GM18508 (cell line): Measurements from ENCODE around the gene TAF12.
"Not testable (repeated sequence)": the region's sequence is repeated elsewhere in the genome, so short reads cannot be mapped to it uniquely, and the experiment has no call there.

ENCODE experiments used
- ATAC-seq: cut with Tn5 transposase; IDR thresholded peaks from one replicate; pipeline ENCODE4 v1.9.1; 2021; ENCODE audit warnings: moderate number of reproducible peaks; ENCODE audit not compliant: insufficient read depth, unreplicated experiment

TAF12 gene

GRCh38 chr1:28642847-28643635, at the start of gene TAF12:
Gene TAF12 (minus strand): TSS chr1:28643067. CDS start chr1:28622081, 20,986 bp downstream.
- ATAC-seq, result peak; percentile 40

- not testable (repeated sequence) for ATAC-seq
These were observed 48.8 kb upstream of the TAF12 start for GRCh38 chr1:28691627-28692026.

- no peak for ATAC-seq
These were observed 42.1 kb upstream of the TAF12 start for GRCh38 chr1:28684937-28685336.

GRCh38 chr1:28682840-28683239, 40.0 kb upstream of the TAF12 start:
- ATAC-seq, result no peak

- ATAC-seq, result no peak
These were observed 37.3 kb upstream of the TAF12 start for GRCh38 chr1:28680151-28680550.

GRCh38 chr1:28675924-28676257, 33.0 kb upstream of the TAF12 start:
- ATAC-seq, result no peak

- not testable (repeated sequence) for ATAC-seq
These were observed 30.1 kb upstream of the TAF12 start for GRCh38 chr1:28672971-28673370.

GRCh38 chr1:28671254-28671780, 28.4 kb upstream of the TAF12 start:
- no peak for ATAC-seq

GRCh38 chr1:28668956-28669723, 26.3 kb upstream of the TAF12 start:
- ATAC-seq, result no peak

- no peak for ATAC-seq
These were observed 25.5 kb upstream of the TAF12 start, which contains the start of gene GMEB1 for GRCh38 chr1:28668191-28668955. Gene GMEB1 (plus strand): TSS chr1:28668784. CDS start chr1:28683613, 14,829 bp downstream.

- ATAC-seq, result no peak
These were observed 23.9 kb upstream of the TAF12 start for GRCh38 chr1:28666806-28667205.

- no peak for ATAC-seq
These were observed 21.1 kb upstream of the TAF12 start for GRCh38 chr1:28663871-28664470.

GRCh38 chr1:28656335-28656734, 13.5 kb upstream of the TAF12 start:
- ATAC-seq, result no peak

- ATAC-seq, result not testable (repeated sequence)
These were observed 12.8 kb upstream of the TAF12 start for GRCh38 chr1:28655448-28656311.

- not testable (repeated sequence) for ATAC-seq
These were observed 11.0 kb upstream of the TAF12 start for GRCh38 chr1:28653870-28654269.

- not testable (repeated sequence) for ATAC-seq
These were observed 10.2 kb upstream of the TAF12 start for GRCh38 chr1:28653063-28653462.

- peak; percentile 43 for ATAC-seq
These were observed 5.8 kb upstream of the TAF12 start, which contains the start of gene RNU11 for GRCh38 chr1:28648474-28649198. Gene RNU11 (plus strand): TSS chr1:28648600.

- ATAC-seq, result peak; percentile 33
These were observed 5.2 kb upstream of the TAF12 start for GRCh38 chr1:28648008-28648473.
